HL-60 (cell line): ENCODE measurements around the gene TIMP3.

Experiments
- DNase-seq, 2 experiments: peaks; one replicate each; pipeline ENCODE4 v3.0.0-alpha.2; 2010 to 2020; ENCODE audit warnings: low read depth in 1 of 2, low spot score in 1 of 2
- H3K27ac ChIP-seq: fragments of 250-450 bp; sonication (Bioruptor Pico); replicated peaks from 2 replicates; pipeline ENCODE4 v1.5.1; 2020; ENCODE audit warnings: mild to moderate bottlenecking, moderate library complexity
- H3K27me3 ChIP-seq: fragments of 250-450 bp; sonication (Bioruptor Pico); 2 replicates; pipeline ENCODE4 v1.5.1; 2021; ENCODE audit warnings: mild to moderate bottlenecking, moderate library complexity; ENCODE audit not compliant: insufficient read depth, poor library complexity, severe bottlenecking
- H3K4me3 ChIP-seq: replicated peaks from 2 replicates; pipeline ENCODE4 v1.5.1; 2011; ENCODE audit warnings: mild to moderate bottlenecking, control low read depth, low read length; ENCODE audit not compliant: insufficient read depth
- CTCF ChIP-seq: IDR thresholded peaks from one replicate; pipeline ENCODE4 v1.5.1; 2011; ENCODE audit warnings: low read length, control low read depth, inconsistent platforms; ENCODE audit not compliant: insufficient read depth
- GABPA ChIP-seq: IDR thresholded peaks from 2 replicates; pipeline ENCODE4 v1.6.1; 2012; ENCODE audit warnings: low read depth
- POLR2AphosphoS5 ChIP-seq: IDR thresholded peaks from 2 replicates; pipeline ENCODE4 v1.6.1; 2012; ENCODE audit warnings: low read depth
- REST ChIP-seq: IDR thresholded peaks from 2 replicates; pipeline ENCODE4 v1.6.1; 2012; ENCODE audit warnings: low read depth; ENCODE audit not compliant: insufficient replicate concordance
- SPI1 ChIP-seq: IDR thresholded peaks from 2 replicates; pipeline ENCODE4 v1.6.1; 2012; ENCODE audit warnings: low read depth, mild to moderate bottlenecking, borderline replicate concordance

TIMP3 gene

GRCh38 chr22:32882774-32883530 is 81.4 kb downstream of the TIMP3 start:
- no peak overlapping the region for H3K27ac ChIP-seq
- no peak for DNase-seq
- H3K4me3 ChIP-seq: no peak overlapping the region
- no peak for TF ChIP-seq REST
- TF ChIP-seq CTCF: no peak
- no peak for TF ChIP-seq SPI1
- no peak for TF ChIP-seq POLR2AphosphoS5
- TF ChIP-seq GABPA: no peak
- H3K27me3 ChIP-seq: no peaks in the 10 kb centered on the region

GRCh38 chr22:32887324-32887980 is 85.9 kb downstream of the TIMP3 start:
- TF ChIP-seq REST: no peak
- no peak for TF ChIP-seq CTCF
- no peak for TF ChIP-seq SPI1
- no peak for TF ChIP-seq GABPA
- no peak for TF ChIP-seq POLR2AphosphoS5
- no peaks in the 10 kb centered on the region for H3K27me3 ChIP-seq
- no peak overlapping the region for H3K4me3 ChIP-seq
- H3K27ac ChIP-seq: no peak overlapping the region
- DNase-seq: no peak

GRCh38 chr22:32888976-32889375 is 87.5 kb downstream of the TIMP3 start:
- Histone ChIP-seq H3K4me3 (no peak overlapping the region), H3K27me3 (no peaks in the 10 kb centered on the region), H3K27ac (no peak overlapping the region)
- no peak for DNase-seq
- TF ChIP-seq REST (no peak), GABPA (no peak), CTCF (no peak), SPI1 (no peak), POLR2AphosphoS5 (no peak)
